B cell (primary cell): ENCODE measurements around the gene TLR8.

Source experiments
- CTCF ChIP-seq: fragments of 200-600 bp; IDR thresholded peaks from one replicate; pipeline ENCODE4 v1.8.0; 2022; ENCODE audit warnings: antibody characterized with exemption, mild to moderate bottlenecking
- EZH2 ChIP-seq: IDR thresholded peaks from 2 replicates; pipeline ENCODE4 v1.6.1; 2012; ENCODE audit warnings: borderline replicate concordance, low read depth, mild to moderate bottlenecking, moderate library complexity, low read length; ENCODE audit not compliant: insufficient read depth, poor library complexity, severe bottlenecking

DNA sequence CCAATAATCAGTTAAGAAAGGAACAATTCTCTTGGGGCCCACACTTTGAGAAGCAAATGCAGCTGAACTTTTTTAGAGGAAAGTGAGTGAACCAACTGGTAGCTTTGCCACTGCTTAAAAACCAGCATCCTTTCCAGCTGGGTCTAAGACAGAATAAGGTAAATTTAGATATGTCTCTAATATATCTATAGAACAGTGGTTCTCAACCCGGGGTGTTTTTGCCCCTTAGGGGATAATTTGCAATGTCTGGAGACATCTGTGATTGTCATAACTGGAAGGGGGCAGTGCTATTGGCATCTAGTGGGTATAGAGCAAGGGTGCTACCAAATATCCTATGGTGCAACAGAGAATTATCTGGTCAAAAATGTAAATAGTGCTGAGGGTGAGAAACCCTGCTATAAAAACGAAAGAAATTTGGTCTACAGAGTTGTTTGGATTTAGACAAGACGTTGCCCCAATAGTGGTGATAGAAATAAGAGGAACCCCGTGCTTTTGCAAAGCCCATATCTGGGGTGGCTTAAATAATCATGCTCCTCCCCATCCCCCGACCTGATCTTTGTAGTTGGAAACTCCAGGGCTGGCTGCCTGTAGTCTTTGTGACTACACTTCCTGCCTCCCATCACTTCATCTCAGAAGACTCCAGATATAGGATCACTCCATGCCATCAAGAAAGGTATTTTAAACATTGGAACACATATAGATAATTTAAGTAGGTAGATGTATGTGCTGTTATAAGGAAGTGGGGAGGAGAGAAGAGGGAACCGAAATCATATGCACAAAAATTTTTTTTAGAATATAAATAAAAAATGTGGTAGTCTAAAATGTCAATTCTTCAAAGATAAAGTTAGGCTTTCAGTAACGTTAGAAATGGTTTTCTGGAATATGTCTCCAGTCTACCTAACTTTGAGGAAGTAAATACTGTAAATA is 39.7 kb upstream of the TLR8 start, which contains the start of gene TLR7:
- TF ChIP-seq EZH2 (no peak), CTCF (no peak)
